AG04450 (cell line): ENCODE measurements around the gene BRAF. TPM values are rescaled to one million over a fixed set of nuclear protein-coding genes. Genes with fewer than 3 reads are reported as not detected.
"Not testable (repeated sequence)": the region's sequence is repeated elsewhere in the genome, so short reads cannot be mapped to it uniquely, and the experiment has no call there.

Experiments used
- CTCF ChIA-PET: fragments of 300-600, 350-600 bp; formaldehyde crosslinking; extraction: SDS; loops from one replicate; lab custom pipeline; 2022; ENCODE audit warnings: antibody characterized with exemption, inconsistent platforms; lab: Charles Lee
- POLR2A ChIA-PET: fragments of 350-600 bp; formaldehyde crosslinking; extraction: SDS; loops from one replicate; lab custom pipeline; 2021; ENCODE audit warnings: antibody characterized with exemption, inconsistent platforms; lab: Yijun Ruan, JAX
- DNase-seq: peaks from one replicate; pipeline ENCODE4 v3.0.0-alpha.2; 2011; ENCODE audit warnings: low read depth, low spot score
- H3K27ac ChIP-seq: one replicate; pipeline ENCODE4 v1.5.1; 2012; ENCODE audit warnings: low read depth, low read length, control low read depth
- H3K27me3 ChIP-seq: one replicate; pipeline ENCODE4 v1.6.0; 2012; ENCODE audit warnings: low read length; ENCODE audit not compliant: control insufficient read depth, insufficient read depth
- H3K4me3 ChIP-seq: 2 replicates; pipeline ENCODE4 v1.5.1; 2011; ENCODE audit warnings: mild to moderate bottlenecking, low read depth, low read length, control low read depth
- H3K9me3 ChIP-seq: 2 replicates; pipeline ENCODE4 v1.5.1; 2012; ENCODE audit warnings: low read length; ENCODE audit not compliant: control insufficient read depth, insufficient read depth
- CTCF ChIP-seq: IDR thresholded peaks from 2 replicates; pipeline ENCODE4 v1.5.1; 2011; ENCODE audit warnings: low read depth, low read length, control low read depth, inconsistent platforms
- polyA plus RNA-seq: library from polyadenylated mRNA; depleted of rRNA; stranded (reverse); fragments of >200 nt; gene quantifications from 2 replicates; pipeline ENCODE4 v1.2.3, GENCODE V29; 2011; rRNA removed
- small RNA-seq: library from RNA; depleted of rRNA; stranded (forward); fragments of <200 nt; gene quantifications from one replicate; pipeline ENCODE3, GENCODE V24; 2012; ENCODE audit warnings: low read depth; ENCODE audit not compliant: insufficient read length

Gene BRAF
- polyA plus RNA-seq, 1 experiment: 19.3 TPM

- ChIA-PET POLR2A (interaction anchor here (1.1 kb wide), 1 partner anchor 13 kb away, joined by 3 read pairs; no protein-coding TSS in a partner anchor), CTCF (no interaction called here)
- H3K27ac ChIP-seq: no peak within 1 kb of the TSS
- H3K4me3 ChIP-seq: peak within 1 kb of the TSS; percentile 64
- no peak for TF ChIP-seq CTCF
- H3K9me3 ChIP-seq: no peaks in the 10 kb centered on the region
- DNase-seq: no peak
- peaks cover 3% of the 10 kb centered on the region for H3K27me3 ChIP-seq
Measured at GRCh38 chr7:140672382-140673062, 252.2 kb downstream of the BRAF start, which contains the start of gene ADCK2. TSS of gene ADCK2 (plus strand) at chr7:140672945. CDS start at chr7:140673331, 386 bp downstream.

GRCh38 chr7:140671966-140672365 lies 252.8 kb downstream of the BRAF start:
- no peak for DNase-seq
- CTCF ChIA-PET: no interaction called here
- H3K27me3 ChIP-seq: peaks cover 4% of the 10 kb centered on the region
- no peak for TF ChIP-seq CTCF
- POLR2A ChIA-PET: no interaction called here
- no peaks in the 10 kb centered on the region for H3K9me3 ChIP-seq
- H3K27ac ChIP-seq: no peak overlapping the region
- H3K4me3 ChIP-seq: no peak overlapping the region

- Histone ChIP-seq H3K4me3 (no peak overlapping the region), H3K27ac (no peak overlapping the region), H3K27me3 (peaks cover 10% of the 10 kb centered on the region), H3K9me3 (no peaks in the 10 kb centered on the region)
- no peak for TF ChIP-seq CTCF
- ChIA-PET POLR2A (no interaction called here), CTCF (no interaction called here)
- no peak for DNase-seq
Measured at GRCh38 chr7:140670343-140670935, 254.3 kb downstream of the BRAF start.

- H3K4me3 ChIP-seq, H3K27me3 ChIP-seq, DNase-seq, H3K27ac ChIP-seq, POLR2A ChIA-PET, H3K9me3 ChIP-seq: not testable (repeated sequence)
- CTCF ChIA-PET: interaction anchor here (1.5 kb wide), 1 partner anchor 9 kb away, joined by 5 read pairs; no protein-coding TSS in a partner anchor
Measured at GRCh38 chr7:140669862-140670261, 254.9 kb downstream of the BRAF start.

- no peak overlapping the region for H3K4me3 ChIP-seq
- H3K27me3 ChIP-seq: peaks cover 10% of the 10 kb centered on the region
- H3K9me3 ChIP-seq: no peaks in the 10 kb centered on the region
- CTCF ChIA-PET: interaction anchor here (1.5 kb wide), 1 partner anchor 9 kb away, joined by 5 read pairs; no protein-coding TSS in a partner anchor
- H3K27ac ChIP-seq: no peak overlapping the region
- POLR2A ChIA-PET: interaction anchor here (0.6 to 1.1 kb wide), 2 partner anchors 10 to 27 kb away, joined by 3 to 7 read pairs; partner anchors contain the start of gene NDUFB2
- no peak for TF ChIP-seq CTCF
- DNase-seq: no peak
Measured at GRCh38 chr7:140669352-140669751, 255.4 kb downstream of the BRAF start.

Small RNA genes within 50 kb of the gene (small RNA-seq; reads per million reads assigned to genes)
- gene AC006006.1: not detected
- not detected for gene RNU6-85P

Other genes with a start within 250 kb of the BRAF start
- gene NDUFB2, start 228.2 kb downstream of the BRAF start, polyA plus RNA-seq: 195 and 218 TPM in 2 replicates
- 80.1 and 99.2 TPM in 2 replicates for gene MRPS33, start 90.0 kb upstream of the BRAF start, polyA plus RNA-seq
- 0.01 TPM in 2 replicates for gene TMEM178B, start 149.1 kb upstream of the BRAF start, polyA plus RNA-seq